ENCODE data around the gene JAM2. TPM values are rescaled to one million over a fixed set of nuclear protein-coding genes. Genes with fewer than 3 reads are reported as not detected.

Gene JAM2
- total RNA-seq, 4 donors from 2014 or later: 0.38 to 10.5 (median 2.5) TPM

DNA sequence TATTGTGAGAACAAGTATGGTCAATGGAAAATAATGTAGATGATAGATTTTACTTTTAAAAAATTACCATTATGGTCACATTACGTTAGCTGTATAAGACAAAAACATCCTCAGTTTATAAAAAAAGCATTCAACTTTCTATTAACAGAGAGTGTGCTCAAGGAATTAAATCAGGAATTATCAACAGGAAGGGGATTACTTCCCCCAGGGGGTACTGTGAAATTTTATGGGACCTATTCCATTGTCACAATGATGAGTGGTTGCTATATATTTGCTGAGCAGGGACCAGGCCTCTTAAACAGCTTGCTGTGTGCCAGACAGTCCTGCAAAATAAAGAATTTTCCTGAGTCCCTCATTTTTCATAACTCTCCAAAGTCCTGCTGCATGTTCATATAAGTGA is 21.2 kb downstream of the JAM2 start:
- DNase-seq: no peak
- Histone ChIP-seq H3K4me1 (no peaks in the 10 kb centered on the region), H3K36me3 (no peaks in the 10 kb centered on the region), H3K27me3 (no peaks in the 10 kb centered on the region), H3K4me3 (no peak overlapping the region), H3K9me3 (no peaks in the 10 kb centered on the region), H3K27ac (no peak overlapping the region)
- no peak for TF ChIP-seq POLR2A (IDR thresholded peaks at IDR 0.05)
- TF ChIP-seq, protein P1, sequence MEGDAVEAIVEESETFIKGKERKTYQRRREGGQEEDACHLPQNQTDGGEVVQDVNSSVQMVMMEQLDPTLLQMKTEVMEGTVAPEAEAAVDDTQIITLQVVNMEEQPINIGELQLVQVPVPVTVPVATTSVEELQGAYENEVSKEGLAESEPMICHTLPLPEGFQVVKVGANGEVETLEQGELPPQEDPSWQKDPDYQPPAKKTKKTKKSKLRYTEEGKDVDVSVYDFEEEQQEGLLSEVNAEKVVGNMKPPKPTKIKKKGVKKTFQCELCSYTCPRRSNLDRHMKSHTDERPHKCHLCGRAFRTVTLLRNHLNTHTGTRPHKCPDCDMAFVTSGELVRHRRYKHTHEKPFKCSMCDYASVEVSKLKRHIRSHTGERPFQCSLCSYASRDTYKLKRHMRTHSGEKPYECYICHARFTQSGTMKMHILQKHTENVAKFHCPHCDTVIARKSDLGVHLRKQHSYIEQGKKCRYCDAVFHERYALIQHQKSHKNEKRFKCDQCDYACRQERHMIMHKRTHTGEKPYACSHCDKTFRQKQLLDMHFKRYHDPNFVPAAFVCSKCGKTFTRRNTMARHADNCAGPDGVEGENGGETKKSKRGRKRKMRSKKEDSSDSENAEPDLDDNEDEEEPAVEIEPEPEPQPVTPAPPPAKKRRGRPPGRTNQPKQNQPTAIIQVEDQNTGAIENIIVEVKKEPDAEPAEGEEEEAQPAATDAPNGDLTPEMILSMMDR (IDR thresholded peaks at IDR 0.05): no peak
- 0 to 77% methylated on average over 1 of the region's 1 CpG for WGBS, 2 donors
- intact Hi-C loops (cut with DNase I): no loop called here

- intact Hi-C loops (cut with DNase I): no loop called here
- Histone ChIP-seq H3K27me3 (no peaks in the 10 kb centered on the region), H3K4me3 (no peak overlapping the region), H3K27ac (no peak overlapping the region), H3K36me3 (no peaks in the 10 kb centered on the region), H3K4me1 (no peaks in the 10 kb centered on the region), H3K9me3 (no peaks in the 10 kb centered on the region)
- no peak for DNase-seq
- WGBS, 2 donors: 74 to 81% methylated on average over 4 of the region's 4 CpGs
- TF ChIP-seq POLR2A (IDR thresholded peaks at IDR 0.05): no peak
- TF ChIP-seq, protein P1 (IDR thresholded peaks at IDR 0.05): no peak
Observed at GRCh38 chr21:25664491-25664931, 25.5 kb downstream of the JAM2 start.

DNA sequence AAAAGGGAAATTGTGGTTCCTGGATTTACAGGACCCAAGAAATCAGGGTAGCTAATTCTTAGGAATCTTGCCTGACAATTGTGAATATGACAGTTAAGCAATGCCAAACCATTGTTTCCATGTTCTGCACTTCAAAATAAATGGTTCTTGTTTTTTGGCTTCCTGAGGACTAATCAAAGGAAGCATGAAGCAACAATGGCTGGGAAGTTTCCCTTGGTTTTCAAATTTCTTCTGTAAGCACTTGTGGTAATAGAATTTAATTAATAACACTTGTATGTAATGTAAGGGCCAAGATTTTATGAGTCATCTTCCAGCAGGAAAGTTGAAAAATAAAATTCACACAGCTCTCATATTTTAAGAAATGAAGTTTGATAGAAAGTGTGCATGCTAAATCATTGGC is 31.7 kb downstream of the JAM2 start:
- no peak for TF ChIP-seq POLR2A (IDR thresholded peaks at IDR 0.05)
- TF ChIP-seq, protein P1 (IDR thresholded peaks at IDR 0.05): no peak
- Histone ChIP-seq H3K27ac (peak overlapping the region in 2 of 4 donors; percentile 46 to 61), H3K4me3 (no peak overlapping the region), H3K27me3 (no peaks in the 10 kb centered on the region), H3K9me3 (no peaks in the 10 kb centered on the region), H3K4me1 (peaks cover 0 to 12% (median 0%) of the 10 kb centered on the region in 3 donors), H3K36me3 (no peaks in the 10 kb centered on the region)
- intact Hi-C loops (cut with DNase I): no loop called here
- DNase-seq: no peak

DNA sequence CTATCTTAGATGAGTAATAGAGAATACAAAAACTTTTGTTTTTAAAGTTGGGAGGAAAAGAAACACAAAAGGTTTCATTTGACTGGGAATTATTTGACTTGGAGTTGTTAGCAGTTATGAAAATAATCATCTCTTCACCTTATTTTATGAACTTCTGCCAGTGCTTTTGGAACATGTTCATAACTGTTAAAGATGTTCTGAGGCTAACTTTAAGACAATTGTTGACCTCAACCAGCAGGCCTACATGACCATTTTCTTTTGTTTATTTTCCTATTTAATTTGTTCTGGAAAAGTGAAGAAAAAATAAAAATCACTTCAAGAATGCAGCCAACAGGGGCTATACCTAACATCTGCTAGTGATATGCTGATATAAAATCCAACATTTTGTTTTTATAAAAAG is 37.4 kb downstream of the JAM2 start:
- Histone ChIP-seq H3K4me3 (no peak overlapping the region), H3K27ac (peak overlapping the region in 1 of 4 donors; percentile 4), H3K27me3 (no peaks in the 10 kb centered on the region), H3K4me1 (peaks cover 0 to under 1% (median 0%) of the 10 kb centered on the region in 3 donors), H3K36me3 (no peaks in the 10 kb centered on the region), H3K9me3 (no peaks in the 10 kb centered on the region)
- TF ChIP-seq POLR2A (IDR thresholded peaks at IDR 0.05): no peak
- TF ChIP-seq, protein P1 (IDR thresholded peaks at IDR 0.05): no peak
- no peak for DNase-seq
- intact Hi-C loops (cut with DNase I): no loop called here

DNA sequence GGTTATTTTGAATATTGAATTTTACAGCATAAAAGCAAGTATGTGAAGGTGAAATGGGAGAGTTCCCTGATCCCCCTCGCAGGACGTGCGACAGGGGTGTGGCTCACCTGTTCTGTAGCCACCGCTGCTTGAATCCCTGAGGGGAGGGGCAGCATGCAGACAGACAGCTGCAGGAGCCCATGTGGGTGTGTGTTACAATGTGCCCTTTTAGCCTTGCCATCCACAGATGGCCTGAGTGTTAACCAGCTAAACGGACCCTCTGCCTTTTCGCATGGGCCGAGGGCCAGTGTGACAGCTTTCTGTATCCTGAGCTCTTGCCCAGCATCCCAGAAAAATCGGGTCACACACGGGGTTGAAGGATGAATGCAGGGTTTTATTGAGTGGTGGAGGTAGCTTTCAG is 43.3 kb downstream of the JAM2 start:
- no peaks in the 10 kb centered on the region for H3K4me1 ChIP-seq
- H3K27me3 ChIP-seq: no peaks in the 10 kb centered on the region
- intact Hi-C loops (cut with DNase I): no loop called here
- no peaks in the 10 kb centered on the region for H3K9me3 ChIP-seq
- 64 to 66% methylated on average over 5 to 6 of the region's 9 CpGs for WGBS, 2 donors
- H3K27ac ChIP-seq: no peak overlapping the region
- no peak overlapping the region for H3K4me3 ChIP-seq
- no peak for DNase-seq
- H3K36me3 ChIP-seq: no peaks in the 10 kb centered on the region
- TF ChIP-seq POLR2A (IDR thresholded peaks at IDR 0.05): no peak
- TF ChIP-seq, protein P1 (IDR thresholded peaks at IDR 0.05): no peak
